Uterus (tissue), 2 donors: Measurements from ENCODE around the gene CLSTN2.

ENCODE experiments used
- POLR2A ChIP-seq, 2 donors: fragments of 450-650 bp; IDR thresholded peaks; one replicate each; pipeline ENCODE4 v1.6.1; 2016; ENCODE audit warnings: antibody characterized with exemption in 2 of 2, mild to moderate bottlenecking in 1 of 2, moderate library complexity in 1 of 2
- TF ChIP-seq, protein P1 (sequence below), 4 experiments: fragments of 200-600 bp in 2 of 4; fragments of 450-650 bp in 2 of 4; sonication (generic) in 2 of 4; IDR thresholded peaks; one replicate each; pipeline ENCODE4 v1.5.1; 2016 to 2019; ENCODE audit warnings: antibody characterized with exemption in 4 of 4, mild to moderate bottlenecking in 2 of 4, moderate library complexity in 1 of 4

GRCh38 chr3:140004271-140004670, 69.3 kb downstream of the CLSTN2 start:
- TF ChIP-seq, protein P1, sequence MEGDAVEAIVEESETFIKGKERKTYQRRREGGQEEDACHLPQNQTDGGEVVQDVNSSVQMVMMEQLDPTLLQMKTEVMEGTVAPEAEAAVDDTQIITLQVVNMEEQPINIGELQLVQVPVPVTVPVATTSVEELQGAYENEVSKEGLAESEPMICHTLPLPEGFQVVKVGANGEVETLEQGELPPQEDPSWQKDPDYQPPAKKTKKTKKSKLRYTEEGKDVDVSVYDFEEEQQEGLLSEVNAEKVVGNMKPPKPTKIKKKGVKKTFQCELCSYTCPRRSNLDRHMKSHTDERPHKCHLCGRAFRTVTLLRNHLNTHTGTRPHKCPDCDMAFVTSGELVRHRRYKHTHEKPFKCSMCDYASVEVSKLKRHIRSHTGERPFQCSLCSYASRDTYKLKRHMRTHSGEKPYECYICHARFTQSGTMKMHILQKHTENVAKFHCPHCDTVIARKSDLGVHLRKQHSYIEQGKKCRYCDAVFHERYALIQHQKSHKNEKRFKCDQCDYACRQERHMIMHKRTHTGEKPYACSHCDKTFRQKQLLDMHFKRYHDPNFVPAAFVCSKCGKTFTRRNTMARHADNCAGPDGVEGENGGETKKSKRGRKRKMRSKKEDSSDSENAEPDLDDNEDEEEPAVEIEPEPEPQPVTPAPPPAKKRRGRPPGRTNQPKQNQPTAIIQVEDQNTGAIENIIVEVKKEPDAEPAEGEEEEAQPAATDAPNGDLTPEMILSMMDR (IDR thresholded peaks at IDR 0.05): no peak
- TF ChIP-seq POLR2A (IDR thresholded peaks at IDR 0.05): no peak
